SK-MEL-5 (cell line): Measurements from ENCODE around the gene RNF11. TPM values are rescaled to one million over a fixed set of nuclear protein-coding genes. Genes with fewer than 3 reads are reported as not detected.
"Not testable (repeated sequence)": the region's sequence is repeated elsewhere in the genome, so short reads cannot be mapped to it uniquely, and the experiment has no call there.

Experiments used
- DNase-seq: peaks from one replicate; pipeline ENCODE4 v3.0.0-alpha.2; 2016; ENCODE audit warnings: low read depth, low spot score
- in situ Hi-C: cut with HindIII; loops from 2 replicates; pipeline ENCODE4 v1.10.0; 2016; ENCODE audit warnings: low sequenced_read_pairs, high pct_unique_total_duplicates, low pct_unique_long_range_greater_than_20kb
- polyA plus RNA-seq, 2 experiments: library from polyadenylated mRNA; depleted of rRNA; stranded (reverse); fragments of >200 nt; gene quantifications; 2 replicates each; pipeline ENCODE4 v1.2.3, GENCODE V29; 2015
- total RNA-seq: library from RNA; depleted of rRNA; stranded (reverse); fragments of >200 nt; shearing (Covaris generic); gene quantifications from 2 replicates; pipeline ENCODE4 v1.2.3, GENCODE V29; 2014; rRNA removed

The RNF11 gene
- total RNA-seq = 103 and 110 TPM in 2 replicates
- 50.5 and 68.1 TPM in 2 replicates for polyA plus RNA-seq (2015; cell fraction: cytosol; rRNA removed)
- 11.6 and 15.7 TPM in 2 replicates for polyA plus RNA-seq (2015; cell fraction: nucleus; rRNA removed)

- in situ Hi-C loops = no loop called here
These were observed at the start of gene RNF11 for GRCh38 chr1:51235673-51236530. TSS of gene RNF11 (plus strand) at chr1:51236273. CDS start at chr1:51236757, 484 bp downstream.

GRCh38 chr1:51188230-51188629 is 47.8 kb upstream of the RNF11 start:
- no peak for DNase-seq
- in situ Hi-C loops = no loop called here

More at GRCh38 chr1:51235673-51236530, at the start of gene RNF11:
- peak; percentile 82 for DNase-seq

- in situ Hi-C loops = no loop called here
- DNase-seq = peak; percentile 64
These were observed 46.5 kb upstream of the RNF11 start for GRCh38 chr1:51189421-51190073.

DNA sequence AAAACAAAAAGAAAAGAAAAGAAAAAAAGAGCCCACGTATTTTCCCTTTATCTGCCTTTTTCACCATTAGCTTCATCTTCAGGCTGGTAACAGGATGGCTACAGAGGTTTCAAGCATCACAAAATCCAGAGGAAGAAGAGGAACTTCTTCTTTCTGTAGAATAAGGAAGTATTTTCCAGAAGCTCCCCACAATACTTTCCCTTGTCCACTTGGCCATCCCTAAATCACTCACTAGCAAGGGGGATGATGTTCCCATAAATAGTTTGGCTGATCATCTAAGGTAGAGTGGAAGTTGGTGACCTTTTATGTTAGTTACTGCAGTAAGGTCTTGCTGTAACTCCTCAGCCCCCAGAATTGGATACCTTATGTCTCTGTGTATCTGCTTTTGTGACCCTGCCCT is 45.1 kb upstream of the RNF11 start:
- in situ Hi-C loops = no loop called here
- DNase-seq = no peak

DNA sequence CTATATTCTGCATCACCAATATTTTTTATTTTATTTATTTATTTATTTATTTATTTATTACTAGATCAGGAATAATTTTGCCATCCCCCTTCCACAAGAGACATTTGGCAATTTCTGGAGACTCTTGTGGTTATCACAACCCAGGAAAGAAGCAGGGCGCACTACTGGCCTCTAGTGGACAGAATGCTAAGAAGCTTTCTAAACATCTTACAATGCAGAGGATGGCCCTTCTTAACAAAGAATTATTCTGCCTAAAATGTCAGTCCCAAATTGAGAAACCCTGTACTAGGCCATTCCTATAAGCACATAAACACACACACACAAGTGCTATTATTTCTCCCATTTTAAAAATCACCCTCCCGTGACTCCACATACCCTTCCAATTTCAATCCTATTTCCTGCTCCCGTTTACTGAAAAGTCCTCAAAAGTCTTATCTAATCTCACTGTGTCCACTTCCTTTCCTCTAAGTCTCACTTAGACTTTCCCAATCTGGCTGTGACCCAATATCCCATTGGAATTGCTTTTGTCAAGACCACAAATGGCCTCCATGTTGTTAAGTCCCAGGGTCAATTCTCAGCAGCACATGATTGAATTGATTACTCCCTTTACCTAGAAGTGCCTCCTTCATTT is 43.7 kb upstream of the RNF11 start:
- DNase-seq = peak; percentile 81
- in situ Hi-C loops = no loop called here

GRCh38 chr1:51193564-51193963 is 42.5 kb upstream of the RNF11 start:
- no peak for DNase-seq
- in situ Hi-C loops = no loop called here

GRCh38 chr1:51203121-51203873 is 32.8 kb upstream of the RNF11 start:
- in situ Hi-C loops = no loop called here

DNA sequence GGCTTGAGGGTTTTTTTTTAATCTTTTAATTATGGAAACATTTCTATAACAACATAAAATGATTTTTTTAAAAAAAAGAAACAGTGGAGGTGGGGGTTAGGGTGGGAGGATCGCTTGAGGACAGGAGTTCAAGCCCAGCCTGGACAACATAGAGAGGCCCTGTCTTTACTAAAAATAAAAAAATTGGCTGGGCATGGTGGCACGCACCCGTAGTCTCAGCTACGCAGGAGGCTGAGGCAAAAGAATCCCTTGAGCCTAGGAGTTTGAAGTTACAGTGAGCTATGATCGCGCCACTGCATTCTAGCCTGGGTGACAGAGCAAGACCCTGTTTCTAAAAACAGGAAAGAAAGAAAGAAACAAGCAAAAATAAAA is 32.2 kb upstream of the RNF11 start:
- DNase-seq = no peak
- in situ Hi-C loops = no loop called here

More at GRCh38 chr1:51203121-51203873, 32.8 kb upstream of the RNF11 start:
- no peak for DNase-seq

DNA sequence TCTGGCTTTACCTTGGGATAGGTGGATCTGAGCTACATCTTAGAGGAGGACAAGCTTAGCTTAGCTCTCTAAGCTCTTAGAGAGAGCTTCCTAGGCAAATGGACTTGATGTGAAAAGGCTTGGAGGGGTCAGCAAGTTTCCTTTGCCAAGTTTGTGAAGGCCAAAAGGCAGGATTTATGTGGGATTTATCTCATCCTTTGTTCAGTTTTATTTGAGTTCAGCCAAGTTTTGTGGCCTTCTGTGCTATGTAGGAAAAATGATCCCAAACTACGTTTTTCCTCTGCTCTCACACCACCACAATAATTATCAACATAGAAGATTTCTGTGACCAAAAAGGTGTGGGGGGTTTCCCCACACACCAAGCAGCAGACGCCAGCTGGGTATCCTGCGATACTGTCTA is 26.0 kb upstream of the RNF11 start:
- in situ Hi-C loops = no loop called here
- DNase-seq = no peak

DNA sequence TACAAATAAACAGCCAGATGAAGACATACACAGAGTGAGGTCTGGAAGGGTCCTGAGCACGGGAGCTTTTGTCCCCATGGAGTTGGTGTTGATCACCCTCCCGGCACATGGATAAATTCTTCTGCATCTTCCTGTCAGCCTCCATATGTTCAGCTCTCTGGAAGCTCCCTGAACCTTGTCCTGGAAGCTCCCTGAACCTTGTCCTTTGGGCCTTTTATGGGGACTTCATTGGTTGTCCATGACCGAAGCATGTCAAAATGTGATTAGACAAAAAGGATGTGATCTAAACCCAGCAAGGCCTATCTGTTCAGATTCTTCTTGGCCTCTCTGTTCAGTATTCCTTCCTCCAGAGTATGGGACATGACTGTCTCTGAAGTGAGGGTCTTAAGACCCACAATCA is 25.4 kb upstream of the RNF11 start:
- in situ Hi-C loops = no loop called here
- DNase-seq = no peak

GRCh38 chr1:51214615-51215131 is 21.4 kb upstream of the RNF11 start:
- in situ Hi-C loops = no loop called here
- no peak for DNase-seq

GRCh38 chr1:51215169-51215568 is 20.9 kb upstream of the RNF11 start:
- no peak for DNase-seq
- in situ Hi-C loops = no loop called here

- in situ Hi-C loops = no loop called here
- no peak for DNase-seq
These were observed 19.4 kb upstream of the RNF11 start for GRCh38 chr1:51216631-51217030.

- in situ Hi-C loops = no loop called here
- no peak for DNase-seq
These were observed 19.0 kb upstream of the RNF11 start for GRCh38 chr1:51217101-51217500.

- in situ Hi-C loops = no loop called here
These were observed 17.5 kb upstream of the RNF11 start for GRCh38 chr1:51218570-51218969.

GRCh38 chr1:51219022-51219421 is 17.1 kb upstream of the RNF11 start:
- in situ Hi-C loops = no loop called here
- DNase-seq = no peak

More at GRCh38 chr1:51218570-51218969, 17.5 kb upstream of the RNF11 start:
- peak; percentile 11 for DNase-seq

DNA sequence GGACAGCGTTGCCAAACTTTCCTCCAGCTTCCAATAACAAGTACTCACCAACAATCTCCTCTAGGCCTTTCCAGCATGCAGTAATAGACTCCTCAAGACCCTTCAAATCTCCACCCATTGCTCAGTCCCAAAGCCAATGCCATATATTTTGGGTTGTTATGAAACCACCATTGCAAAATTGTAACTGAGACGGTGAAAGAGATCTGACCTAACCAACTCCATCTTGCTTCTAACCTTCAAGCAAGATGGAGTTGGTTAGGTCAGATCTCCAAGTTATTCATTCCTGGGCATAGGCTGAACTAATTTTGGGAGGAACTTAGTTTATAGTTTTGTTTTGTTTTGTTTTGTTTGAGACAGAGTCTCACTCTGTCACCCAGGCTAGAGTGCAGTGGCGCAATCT is 14.5 kb upstream of the RNF11 start:
- DNase-seq, in situ Hi-C loops: not testable (repeated sequence)
